ENCODE results near the gene ITGB4.

DNA sequence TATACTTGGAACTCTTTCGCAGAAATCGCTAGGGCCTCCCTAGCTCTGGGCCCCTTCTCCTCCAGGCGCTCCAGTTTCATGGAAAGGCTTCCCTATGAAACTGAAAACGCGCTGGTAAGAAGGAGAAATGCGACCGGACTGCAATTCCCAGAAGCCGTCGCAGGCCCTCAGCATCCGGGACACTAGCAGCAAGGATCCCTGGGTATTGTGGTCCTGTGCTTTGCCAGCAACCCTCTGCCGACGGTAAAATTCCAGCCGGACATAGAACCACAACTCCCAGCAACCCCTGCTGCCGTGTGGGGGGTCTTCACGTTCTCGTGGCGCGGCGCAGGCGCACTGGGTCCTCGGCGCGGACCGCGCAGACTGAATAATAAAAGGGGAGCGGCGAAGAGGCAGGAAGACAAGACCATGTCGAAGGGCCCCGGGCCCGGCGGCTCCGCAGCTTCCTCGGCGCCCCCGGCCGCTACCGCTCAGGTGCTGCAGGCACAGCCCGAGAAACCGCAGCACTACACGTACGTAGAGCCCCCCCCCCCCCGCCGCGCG is 63.3 kb downstream of the ITGB4 start, which contains the start of gene UNK:
- TF ChIP-seq, protein P1, sequence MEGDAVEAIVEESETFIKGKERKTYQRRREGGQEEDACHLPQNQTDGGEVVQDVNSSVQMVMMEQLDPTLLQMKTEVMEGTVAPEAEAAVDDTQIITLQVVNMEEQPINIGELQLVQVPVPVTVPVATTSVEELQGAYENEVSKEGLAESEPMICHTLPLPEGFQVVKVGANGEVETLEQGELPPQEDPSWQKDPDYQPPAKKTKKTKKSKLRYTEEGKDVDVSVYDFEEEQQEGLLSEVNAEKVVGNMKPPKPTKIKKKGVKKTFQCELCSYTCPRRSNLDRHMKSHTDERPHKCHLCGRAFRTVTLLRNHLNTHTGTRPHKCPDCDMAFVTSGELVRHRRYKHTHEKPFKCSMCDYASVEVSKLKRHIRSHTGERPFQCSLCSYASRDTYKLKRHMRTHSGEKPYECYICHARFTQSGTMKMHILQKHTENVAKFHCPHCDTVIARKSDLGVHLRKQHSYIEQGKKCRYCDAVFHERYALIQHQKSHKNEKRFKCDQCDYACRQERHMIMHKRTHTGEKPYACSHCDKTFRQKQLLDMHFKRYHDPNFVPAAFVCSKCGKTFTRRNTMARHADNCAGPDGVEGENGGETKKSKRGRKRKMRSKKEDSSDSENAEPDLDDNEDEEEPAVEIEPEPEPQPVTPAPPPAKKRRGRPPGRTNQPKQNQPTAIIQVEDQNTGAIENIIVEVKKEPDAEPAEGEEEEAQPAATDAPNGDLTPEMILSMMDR (IDR thresholded peaks at IDR 0.05) = no peak
- no peak for TF ChIP-seq POLR2A (IDR thresholded peaks at IDR 0.05)
